ENCODE measurements around the gene PAXX.
A peak's percentile ranks its signal among the peaks of the same experiment; 100 is the strongest.
"Not testable (repeated sequence)": the region's sequence is repeated elsewhere in the genome, so short reads cannot be mapped to it uniquely, and the experiment has no call there.

Gene PAXX

GRCh38 chr9:137019891-137020683 is 27.9 kb downstream of the PAXX start:
- DNase-seq, result no peak

GRCh38 chr9:137020771-137021567 is 28.7 kb downstream of the PAXX start:
- DNase-seq, result no peak

- DNase-seq, result no peak
Measured at GRCh38 chr9:137021568-137021978, 29.4 kb downstream of the PAXX start.

- DNase-seq, result no peak
Measured at GRCh38 chr9:137021979-137022661, 29.9 kb downstream of the PAXX start.

GRCh38 chr9:137022662-137023008 is 30.4 kb downstream of the PAXX start:
- no peak for DNase-seq

- DNase-seq, result no peak
Measured at GRCh38 chr9:137023157-137023556, 30.9 kb downstream of the PAXX start.

- no peak for DNase-seq
Measured at GRCh38 chr9:137023583-137023991, 31.4 kb downstream of the PAXX start.

- no peak for DNase-seq
Measured at GRCh38 chr9:137025517-137025966, 33.3 kb downstream of the PAXX start.

- DNase-seq, result no peak
Measured at GRCh38 chr9:137026384-137026783, 34.2 kb downstream of the PAXX start.

- no peak for DNase-seq
Measured at GRCh38 chr9:137026828-137027227, 34.6 kb downstream of the PAXX start.

- no peak for DNase-seq
Measured at GRCh38 chr9:137027369-137028262, 35.4 kb downstream of the PAXX start, which contains the start of gene ABCA2. TSS of gene ABCA2 (minus strand) at chr9:137028237. CDS start at chr9:137028140, 97 bp downstream.

GRCh38 chr9:137028263-137029057 is 36.2 kb downstream of the PAXX start:
- peak; percentile 72 for DNase-seq

GRCh38 chr9:137029058-137029936 is 37.1 kb downstream of the PAXX start:
- DNase-seq, result peak; percentile 88

GRCh38 chr9:137030006-137030405 is 37.8 kb downstream of the PAXX start:
- DNase-seq, result peak; percentile 67

GRCh38 chr9:137030538-137031527 is 38.6 kb downstream of the PAXX start:
- peak; percentile 79 for DNase-seq

- DNase-seq, result no peak
Measured at GRCh38 chr9:137031904-137032640, 39.9 kb downstream of the PAXX start, which contains the start of gene FUT7. TSS of gene FUT7 (minus strand) at chr9:137032088. CDS start at chr9:137031991, 97 bp downstream.

GRCh38 chr9:137032858-137033257 is 40.6 kb downstream of the PAXX start:
- DNase-seq, result no peak

- not testable (repeated sequence) for DNase-seq
Measured at GRCh38 chr9:137033481-137033880, 41.3 kb downstream of the PAXX start.

Data from KG1 (cell line).